ENCODE data around the gene STPG4. TPM values are rescaled to one million over a fixed set of nuclear protein-coding genes. Genes with fewer than 3 reads are reported as not detected.
A peak's percentile ranks its signal among the peaks of the same experiment; 100 is the strongest.

STPG4 gene
- total RNA-seq, 1 experiment from 2014 or later: 0.13 TPM

DNA sequence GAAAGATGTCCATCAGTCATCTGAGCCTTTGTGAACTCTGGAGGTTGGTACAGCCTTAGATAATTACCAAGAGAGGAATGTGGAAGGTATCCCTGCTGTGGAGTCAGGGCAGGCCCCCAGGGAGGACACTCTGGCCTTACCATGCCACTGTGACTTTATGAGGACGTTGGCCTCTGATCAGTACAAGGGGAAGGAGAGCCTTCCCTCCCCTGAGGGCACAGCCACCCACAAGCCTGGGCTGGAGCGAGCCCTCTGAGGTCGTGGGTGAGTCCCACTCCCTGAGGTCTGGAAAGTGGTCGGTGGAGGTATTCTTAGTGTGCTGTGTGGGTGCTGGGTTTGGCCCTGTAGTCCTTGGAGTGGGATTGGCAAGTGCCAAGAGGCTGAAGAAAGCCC lies 91.6 kb downstream of the STPG4 start:
- Histone ChIP-seq H4K91ac (ENCODE audit: insufficient read length, low read depth, low read length) (no peak overlapping the region), H2BK20ac (ENCODE audit: low read depth, low read length, poor library complexity, severe bottlenecking) (no peak overlapping the region), H3K27me3 (ENCODE audit: insufficient read depth, low read length) (no peaks in the 10 kb centered on the region), H2BK120ac (ENCODE audit: low read depth, low read length, poor library complexity, severe bottlenecking) (no peak overlapping the region), H4K5ac (ENCODE audit: insufficient read length, low read depth, low read length) (no peak overlapping the region), H2BK15ac (ENCODE audit: low read depth, low read length) (no peak overlapping the region), H2BK12ac (ENCODE audit: insufficient read length, low read depth, low read length) (no peak overlapping the region), H4K20me1 (ENCODE audit: control insufficient read depth, insufficient read depth, insufficient read length) (no peaks in the 10 kb centered on the region), H2AFZ (ENCODE audit: low read length) (no peak overlapping the region), H3K56ac (ENCODE audit: insufficient read length, low read depth, low read length) (no peak overlapping the region), H3K18ac (ENCODE audit: insufficient read length, low read depth, low read length) (no peak overlapping the region), H3K79me2 (ENCODE audit: insufficient read depth, low read length) (no peaks in the 10 kb centered on the region), H3K4ac (ENCODE audit: low read depth, low read length) (no peak overlapping the region), H3K27ac (ENCODE audit: insufficient read length, low read depth, low read length) (no peak overlapping the region), H4K8ac (replicated peaks; ENCODE audit: insufficient read length, low read depth, low read length) (no peak overlapping the region), H3K4me2 (ENCODE audit: insufficient read depth, insufficient read length, low read length) (no peak overlapping the region), H3K4me1 (ENCODE audit: insufficient read depth, low read length) (peaks cover 9% of the 10 kb centered on the region; the same call in 1 of the 2 replicates), H3K14ac (ENCODE audit: insufficient read depth, low read length) (no peak overlapping the region), H3K79me1 (ENCODE audit: insufficient read depth, low read depth, low read length, poor library complexity, severe bottlenecking) (no peaks in the 10 kb centered on the region), H3K23ac (ENCODE audit: insufficient read length, low read depth, low read length) (no peak overlapping the region), H3K9ac (ENCODE audit: extremely low read depth, insufficient read length, low read length) (no peak overlapping the region), H2AK5ac (ENCODE audit: insufficient read length, low read length) (no peak overlapping the region), H3K9me3 (ENCODE audit: control insufficient read depth, low read depth, low read length) (no peaks in the 10 kb centered on the region), H2BK5ac (ENCODE audit: insufficient read length, low read length) (no peak overlapping the region), H3T11ph (ENCODE audit: low read length) (no peak overlapping the region), H3K23me2 (ENCODE audit: insufficient read length, low read depth, low read length, poor library complexity, severe bottlenecking) (no peaks in the 10 kb centered on the region)
- Mint-ChIP-seq H3K27ac (peak overlapping the region in 1 of 3 experiments; percentile 78; a peak in 1 of 7 replicates), H3K4me3 (no peak overlapping the region), H3K9me3 (no peaks in the 10 kb centered on the region), H3K27me3 (ENCODE audit: low read depth) (no peaks in the 10 kb centered on the region), H3K36me3 (ENCODE audit: insufficient read depth in 1 of 3, low read depth in 3 of 3) (no peaks in the 10 kb centered on the region; a peak in 3 of 7 replicates), H3K4me1 (peaks cover 23 to 31% of the 10 kb centered on the region in 2 experiments)
- TF ChIP-seq, protein P1, sequence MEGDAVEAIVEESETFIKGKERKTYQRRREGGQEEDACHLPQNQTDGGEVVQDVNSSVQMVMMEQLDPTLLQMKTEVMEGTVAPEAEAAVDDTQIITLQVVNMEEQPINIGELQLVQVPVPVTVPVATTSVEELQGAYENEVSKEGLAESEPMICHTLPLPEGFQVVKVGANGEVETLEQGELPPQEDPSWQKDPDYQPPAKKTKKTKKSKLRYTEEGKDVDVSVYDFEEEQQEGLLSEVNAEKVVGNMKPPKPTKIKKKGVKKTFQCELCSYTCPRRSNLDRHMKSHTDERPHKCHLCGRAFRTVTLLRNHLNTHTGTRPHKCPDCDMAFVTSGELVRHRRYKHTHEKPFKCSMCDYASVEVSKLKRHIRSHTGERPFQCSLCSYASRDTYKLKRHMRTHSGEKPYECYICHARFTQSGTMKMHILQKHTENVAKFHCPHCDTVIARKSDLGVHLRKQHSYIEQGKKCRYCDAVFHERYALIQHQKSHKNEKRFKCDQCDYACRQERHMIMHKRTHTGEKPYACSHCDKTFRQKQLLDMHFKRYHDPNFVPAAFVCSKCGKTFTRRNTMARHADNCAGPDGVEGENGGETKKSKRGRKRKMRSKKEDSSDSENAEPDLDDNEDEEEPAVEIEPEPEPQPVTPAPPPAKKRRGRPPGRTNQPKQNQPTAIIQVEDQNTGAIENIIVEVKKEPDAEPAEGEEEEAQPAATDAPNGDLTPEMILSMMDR (conservative IDR thresholded peaks at IDR 0.05): no peak
- WGBS (ENCODE audit: extremely low coverage, insufficient read length, low lambda C conversion rate): no CpG with 5 or more reads among the region's 4 CpGs
- DNase-seq: no peak
